SK-N-SH (cell line): ENCODE measurements around the gene MRPL10.

Experiments used
- CHD2 ChIP-seq: fragments of 150-350 bp; IDR thresholded peaks from 2 replicates; pipeline ENCODE4 v1.6.1; 2018; ENCODE audit warnings: low read length; ENCODE audit not compliant: partially characterized antibody
- EP300 ChIP-seq, 2 experiments: IDR thresholded peaks; 2 replicates each; pipeline versions ENCODE4 v1.4.0 to v1.6.1; 2012; ENCODE audit warnings: borderline replicate concordance in 1 of 2, low read depth in 1 of 2, low read length in 1 of 2
- EZH2phosphoT487 ChIP-seq: fragments of 200-600 bp; sonication (generic); IDR thresholded peaks from 2 replicates; pipeline ENCODE4 v1.6.1; 2017; ENCODE audit warnings: low read depth, mixed run types, mild to moderate bottlenecking, antibody characterized with exemption, moderate library complexity, borderline replicate concordance
- JUND ChIP-seq: IDR thresholded peaks from 2 replicates; pipeline ENCODE4 v1.4.0; 2012
- MXI1 ChIP-seq: IDR thresholded peaks from 2 replicates; pipeline ENCODE4 v1.6.1; 2012; ENCODE audit warnings: mild to moderate bottlenecking, low read depth, low read length, improper control_type of control experiment
- NRF1 ChIP-seq: IDR thresholded peaks from 2 replicates; pipeline ENCODE4 v1.6.1; 2012; ENCODE audit warnings: low read depth, mild to moderate bottlenecking, low read length
- POLR2AphosphoS5 ChIP-seq: IDR thresholded peaks from 2 replicates; pipeline ENCODE4 v1.6.1; 2012; ENCODE audit warnings: low read depth, low read length
- RCOR1 ChIP-seq: fragments of 150-350 bp; IDR thresholded peaks from 2 replicates; pipeline ENCODE4 v1.6.1; 2017; ENCODE audit warnings: antibody characterized with exemption, low read length
- TF ChIP-seq, protein P1 (sequence below): fragments of 200-600 bp; sonication (generic); IDR thresholded peaks from 2 replicates; pipeline ENCODE4 v1.6.1; 2017; ENCODE audit warnings: antibody characterized with exemption, mild to moderate bottlenecking, moderate library complexity
- TF ChIP-seq, protein P2 (sequence below): IDR thresholded peaks from 2 replicates; pipeline ENCODE4 v1.4.0; 2012; ENCODE audit warnings: low read depth
- TF ChIP-seq, protein P3 (sequence below): IDR thresholded peaks from 2 replicates; pipeline ENCODE4; 2012

DNA sequence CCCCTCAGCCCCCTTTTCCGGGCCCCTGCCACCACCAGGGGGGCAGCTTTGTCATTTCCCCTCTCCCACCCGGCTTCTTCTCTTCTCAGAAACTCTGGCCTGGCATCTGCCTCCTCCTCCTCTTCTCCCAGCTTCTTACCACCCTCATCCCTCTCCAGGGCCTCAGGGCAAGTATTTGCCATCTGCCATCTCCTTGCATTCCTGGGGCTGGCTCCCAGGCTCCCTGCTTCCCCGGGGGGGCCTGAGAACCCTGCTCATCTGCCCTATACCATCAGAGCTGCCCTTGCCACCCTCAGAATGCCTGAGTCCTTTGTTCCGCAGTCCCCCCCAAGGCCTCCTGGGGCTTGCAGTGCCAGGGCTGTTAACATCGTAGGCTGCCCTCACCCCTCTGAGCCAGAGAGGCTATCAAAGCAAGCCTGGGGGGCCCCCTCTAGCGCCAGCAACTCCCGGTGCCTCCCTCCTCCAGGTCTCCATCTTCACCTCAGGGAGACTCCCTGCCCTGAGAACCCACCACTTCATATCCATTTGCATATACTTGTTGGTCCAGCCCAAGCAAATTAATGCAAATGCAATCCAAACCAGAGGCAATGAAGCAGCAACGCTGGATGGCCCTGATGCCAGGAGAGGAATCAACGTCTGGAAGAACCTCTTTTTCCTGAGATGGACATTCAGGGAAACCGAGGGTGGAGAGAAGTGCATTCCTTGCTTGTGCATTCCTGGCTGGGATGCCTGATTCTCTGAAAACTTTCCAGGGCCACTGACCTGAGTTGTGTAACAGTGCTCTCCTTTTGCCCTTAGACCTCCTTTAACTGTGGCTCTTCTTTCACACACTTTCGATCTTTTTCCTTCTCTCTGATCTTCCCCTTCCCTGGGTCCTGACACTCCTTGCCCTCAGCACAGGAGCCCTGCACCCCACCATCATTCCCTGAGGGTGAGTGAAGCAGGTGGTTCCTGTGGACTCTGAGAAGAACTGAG, 44.0 kb upstream of the MRPL10 start:
- TF ChIP-seq, protein P1, sequence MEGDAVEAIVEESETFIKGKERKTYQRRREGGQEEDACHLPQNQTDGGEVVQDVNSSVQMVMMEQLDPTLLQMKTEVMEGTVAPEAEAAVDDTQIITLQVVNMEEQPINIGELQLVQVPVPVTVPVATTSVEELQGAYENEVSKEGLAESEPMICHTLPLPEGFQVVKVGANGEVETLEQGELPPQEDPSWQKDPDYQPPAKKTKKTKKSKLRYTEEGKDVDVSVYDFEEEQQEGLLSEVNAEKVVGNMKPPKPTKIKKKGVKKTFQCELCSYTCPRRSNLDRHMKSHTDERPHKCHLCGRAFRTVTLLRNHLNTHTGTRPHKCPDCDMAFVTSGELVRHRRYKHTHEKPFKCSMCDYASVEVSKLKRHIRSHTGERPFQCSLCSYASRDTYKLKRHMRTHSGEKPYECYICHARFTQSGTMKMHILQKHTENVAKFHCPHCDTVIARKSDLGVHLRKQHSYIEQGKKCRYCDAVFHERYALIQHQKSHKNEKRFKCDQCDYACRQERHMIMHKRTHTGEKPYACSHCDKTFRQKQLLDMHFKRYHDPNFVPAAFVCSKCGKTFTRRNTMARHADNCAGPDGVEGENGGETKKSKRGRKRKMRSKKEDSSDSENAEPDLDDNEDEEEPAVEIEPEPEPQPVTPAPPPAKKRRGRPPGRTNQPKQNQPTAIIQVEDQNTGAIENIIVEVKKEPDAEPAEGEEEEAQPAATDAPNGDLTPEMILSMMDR = no peak
- TF ChIP-seq, protein P2, sequence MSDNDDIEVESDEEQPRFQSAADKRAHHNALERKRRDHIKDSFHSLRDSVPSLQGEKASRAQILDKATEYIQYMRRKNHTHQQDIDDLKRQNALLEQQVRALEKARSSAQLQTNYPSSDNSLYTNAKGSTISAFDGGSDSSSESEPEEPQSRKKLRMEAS = no peak
- TF ChIP-seq RCOR1 (no peak), EZH2phosphoT487 (no peak), EP300 (IDR thresholded peaks at IDR 0.05; ENCODE audit: borderline replicate concordance in 1 of 2, low read depth in 1 of 2, low read length in 1 of 2) (no peak), NRF1 (no peak), JUND (no peak), CHD2 (no peak), POLR2AphosphoS5 (no peak), MXI1 (no peak)
- TF ChIP-seq, protein P3, sequence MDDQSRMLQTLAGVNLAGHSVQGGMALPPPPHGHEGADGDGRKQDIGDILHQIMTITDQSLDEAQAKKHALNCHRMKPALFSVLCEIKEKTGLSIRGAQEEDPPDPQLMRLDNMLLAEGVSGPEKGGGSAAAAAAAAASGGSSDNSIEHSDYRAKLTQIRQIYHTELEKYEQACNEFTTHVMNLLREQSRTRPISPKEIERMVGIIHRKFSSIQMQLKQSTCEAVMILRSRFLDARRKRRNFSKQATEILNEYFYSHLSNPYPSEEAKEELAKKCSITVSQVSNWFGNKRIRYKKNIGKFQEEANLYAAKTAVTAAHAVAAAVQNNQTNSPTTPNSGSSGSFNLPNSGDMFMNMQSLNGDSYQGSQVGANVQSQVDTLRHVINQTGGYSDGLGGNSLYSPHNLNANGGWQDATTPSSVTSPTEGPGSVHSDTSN = no peak
